Mesothelial cell of epicardium (in vitro differentiated cells): ENCODE data around the gene CXADR. TPM values are rescaled to one million over a fixed set of nuclear protein-coding genes. Genes with fewer than 3 reads are reported as not detected.
"Not testable (repeated sequence)": the region's sequence is repeated elsewhere in the genome, so short reads cannot be mapped to it uniquely, and the experiment has no call there.

Experiments
- DNase-seq, 2 experiments: peaks; one replicate each; pipeline ENCODE4 v3.0.0; 2021; ENCODE audit warnings: low spot score in 2 of 2; ENCODE audit not compliant: unreplicated experiment in 2 of 2
- H3K27ac Mint-ChIP-seq: 2 replicates; pipeline ENCODE4 v1.8.0; 2021; ENCODE audit warnings: mixed read lengths
- H3K27me3 Mint-ChIP-seq: 2 replicates; pipeline ENCODE4 v1.8.0; 2021; ENCODE audit warnings: low read depth, mixed read lengths
- H3K36me3 Mint-ChIP-seq: 2 replicates; pipeline ENCODE4 v1.8.0; 2021; ENCODE audit warnings: mixed read lengths
- H3K4me1 Mint-ChIP-seq: 2 replicates; pipeline ENCODE4 v1.8.0; 2021; ENCODE audit warnings: mixed read lengths
- H3K4me3 Mint-ChIP-seq: 2 replicates; pipeline ENCODE4 v1.8.0; 2021; ENCODE audit warnings: mild to moderate bottlenecking, moderate library complexity, mixed read lengths
- H3K9me3 Mint-ChIP-seq: 2 replicates; pipeline ENCODE4 v1.8.0; 2021; ENCODE audit warnings: mixed read lengths
- total RNA-seq: library from RNA; stranded (reverse); gene quantifications from 3 replicates; pipeline ENCODE4 v1.2.1, GENCODE V29; 2021
- TF ChIP-seq, protein P1 (sequence below): fragments of 200-600 bp; sonication (generic); IDR thresholded peaks from one replicate; pipeline ENCODE4 v1.5.0; 2021; ENCODE audit warnings: antibody characterized with exemption; ENCODE audit not compliant: unreplicated experiment

Gene CXADR
- total RNA-seq, 1 donor from 2014 or later: 37.5 TPM

DNA sequence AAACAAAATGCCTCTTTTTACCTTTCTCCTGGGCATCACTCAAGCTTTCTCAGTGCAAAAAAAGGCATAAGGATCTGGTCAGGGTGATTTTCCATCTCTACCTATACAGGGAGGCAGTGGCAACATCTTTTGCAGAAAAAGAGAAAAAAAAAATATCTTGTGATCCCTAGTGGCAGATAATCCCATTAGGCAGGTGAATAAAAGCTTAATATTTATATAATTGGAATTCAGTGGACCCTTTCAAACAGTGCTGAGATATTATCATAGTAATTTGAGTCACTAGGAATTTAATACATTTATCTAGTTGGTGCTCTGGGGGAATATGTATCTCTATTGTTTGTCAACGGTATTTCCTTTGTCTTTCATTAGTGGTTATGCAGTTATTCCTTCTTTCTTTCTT lies 29.9 kb upstream of the CXADR start:
- H3K4me3 Mint-ChIP-seq: no peak overlapping the region
- no peaks in the 10 kb centered on the region for H3K9me3 Mint-ChIP-seq
- no peaks in the 10 kb centered on the region for H3K4me1 Mint-ChIP-seq
- H3K27ac Mint-ChIP-seq: no peak overlapping the region
- no peaks in the 10 kb centered on the region for H3K36me3 Mint-ChIP-seq
- TF ChIP-seq, protein P1, sequence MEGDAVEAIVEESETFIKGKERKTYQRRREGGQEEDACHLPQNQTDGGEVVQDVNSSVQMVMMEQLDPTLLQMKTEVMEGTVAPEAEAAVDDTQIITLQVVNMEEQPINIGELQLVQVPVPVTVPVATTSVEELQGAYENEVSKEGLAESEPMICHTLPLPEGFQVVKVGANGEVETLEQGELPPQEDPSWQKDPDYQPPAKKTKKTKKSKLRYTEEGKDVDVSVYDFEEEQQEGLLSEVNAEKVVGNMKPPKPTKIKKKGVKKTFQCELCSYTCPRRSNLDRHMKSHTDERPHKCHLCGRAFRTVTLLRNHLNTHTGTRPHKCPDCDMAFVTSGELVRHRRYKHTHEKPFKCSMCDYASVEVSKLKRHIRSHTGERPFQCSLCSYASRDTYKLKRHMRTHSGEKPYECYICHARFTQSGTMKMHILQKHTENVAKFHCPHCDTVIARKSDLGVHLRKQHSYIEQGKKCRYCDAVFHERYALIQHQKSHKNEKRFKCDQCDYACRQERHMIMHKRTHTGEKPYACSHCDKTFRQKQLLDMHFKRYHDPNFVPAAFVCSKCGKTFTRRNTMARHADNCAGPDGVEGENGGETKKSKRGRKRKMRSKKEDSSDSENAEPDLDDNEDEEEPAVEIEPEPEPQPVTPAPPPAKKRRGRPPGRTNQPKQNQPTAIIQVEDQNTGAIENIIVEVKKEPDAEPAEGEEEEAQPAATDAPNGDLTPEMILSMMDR: no peak
- DNase-seq: no peak
- H3K27me3 Mint-ChIP-seq: no peaks in the 10 kb centered on the region

DNA sequence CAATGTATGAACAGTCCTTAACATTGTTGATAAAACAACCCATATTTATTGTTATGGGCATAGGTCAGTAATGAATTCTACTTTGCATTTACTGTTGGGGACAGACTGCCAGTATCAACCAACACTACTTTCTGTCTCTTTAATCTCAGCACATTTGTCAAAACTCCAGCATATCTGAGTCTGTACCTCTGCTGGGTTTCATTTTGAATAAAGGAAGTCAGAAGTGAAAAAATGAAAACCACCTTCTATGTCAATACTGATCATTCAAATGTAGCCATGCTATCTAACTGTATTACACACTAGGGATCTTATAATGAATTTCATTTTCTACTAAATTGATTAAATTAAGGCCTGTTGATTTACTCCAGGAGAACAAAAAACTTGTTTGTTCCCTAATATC lies 24.2 kb upstream of the CXADR start:
- no peaks in the 10 kb centered on the region for H3K9me3 Mint-ChIP-seq
- no peak overlapping the region for H3K4me3 Mint-ChIP-seq
- TF ChIP-seq, protein P1: no peak
- DNase-seq: no peak
- no peak overlapping the region for H3K27ac Mint-ChIP-seq
- H3K36me3 Mint-ChIP-seq: no peaks in the 10 kb centered on the region
- no peaks in the 10 kb centered on the region for H3K27me3 Mint-ChIP-seq
- no peaks in the 10 kb centered on the region for H3K4me1 Mint-ChIP-seq

DNA sequence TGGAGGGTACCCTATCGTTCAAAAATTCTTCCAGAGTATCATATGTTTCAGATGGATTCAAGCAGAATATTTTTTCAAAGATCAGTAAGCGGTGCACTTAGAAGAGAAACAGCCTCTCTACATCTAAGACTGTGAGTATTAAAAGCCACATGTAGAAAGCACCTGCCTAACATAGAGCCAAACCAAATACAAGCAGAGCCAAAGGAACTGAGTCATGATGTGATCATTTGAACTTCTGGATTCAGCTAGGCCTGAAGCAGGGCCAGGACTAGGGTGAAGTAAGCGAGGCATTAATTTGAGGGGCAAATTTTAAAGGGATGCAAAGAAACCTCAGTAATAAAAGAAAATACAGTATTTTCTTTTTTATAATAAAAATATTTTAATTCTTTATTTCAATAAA lies 23.3 kb upstream of the CXADR start:
- H3K27me3 Mint-ChIP-seq, H3K27ac Mint-ChIP-seq, H3K36me3 Mint-ChIP-seq, H3K4me1 Mint-ChIP-seq, H3K4me3 Mint-ChIP-seq, DNase-seq, H3K9me3 Mint-ChIP-seq: not testable (repeated sequence)

DNA sequence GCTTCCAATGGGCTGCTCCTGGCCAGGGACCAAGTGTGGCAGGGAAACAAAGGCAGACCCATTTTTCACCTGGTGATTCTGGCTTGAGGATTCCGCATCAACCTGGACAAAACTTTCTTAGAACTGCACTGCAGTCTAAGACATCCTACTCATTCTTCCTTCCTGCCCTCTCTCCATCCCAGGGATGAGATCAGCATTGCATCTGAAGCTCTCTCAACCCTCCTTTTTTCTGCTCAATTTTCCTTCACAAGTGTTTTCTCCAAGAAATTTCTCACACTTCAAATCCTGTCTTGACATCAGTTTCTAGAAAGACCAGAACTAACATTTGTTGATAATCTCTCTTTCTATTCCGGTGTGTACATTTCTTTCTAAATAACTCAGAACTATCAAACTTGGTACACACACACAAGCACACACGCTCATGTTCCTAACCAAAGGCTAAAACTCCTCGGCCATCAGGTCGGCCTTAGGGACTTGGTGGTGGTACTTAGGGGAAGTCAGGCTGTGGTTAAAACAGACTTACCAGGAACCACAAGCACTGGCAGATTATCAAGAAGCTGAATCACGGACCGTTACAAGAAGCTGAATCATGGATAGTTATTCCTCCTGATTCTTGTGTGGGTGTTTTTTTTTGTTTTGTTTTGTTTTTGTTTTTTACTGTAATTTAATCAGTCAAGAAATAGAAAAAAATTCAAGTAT lies 21.0 kb upstream of the CXADR start:
- Mint-ChIP-seq H3K4me3 (no peak overlapping the region), H3K36me3 (no peaks in the 10 kb centered on the region), H3K27me3 (no peaks in the 10 kb centered on the region), H3K4me1 (no peaks in the 10 kb centered on the region), H3K9me3 (no peaks in the 10 kb centered on the region), H3K27ac (no peak overlapping the region)
- no peak for DNase-seq
- TF ChIP-seq, protein P1: no peak

DNA sequence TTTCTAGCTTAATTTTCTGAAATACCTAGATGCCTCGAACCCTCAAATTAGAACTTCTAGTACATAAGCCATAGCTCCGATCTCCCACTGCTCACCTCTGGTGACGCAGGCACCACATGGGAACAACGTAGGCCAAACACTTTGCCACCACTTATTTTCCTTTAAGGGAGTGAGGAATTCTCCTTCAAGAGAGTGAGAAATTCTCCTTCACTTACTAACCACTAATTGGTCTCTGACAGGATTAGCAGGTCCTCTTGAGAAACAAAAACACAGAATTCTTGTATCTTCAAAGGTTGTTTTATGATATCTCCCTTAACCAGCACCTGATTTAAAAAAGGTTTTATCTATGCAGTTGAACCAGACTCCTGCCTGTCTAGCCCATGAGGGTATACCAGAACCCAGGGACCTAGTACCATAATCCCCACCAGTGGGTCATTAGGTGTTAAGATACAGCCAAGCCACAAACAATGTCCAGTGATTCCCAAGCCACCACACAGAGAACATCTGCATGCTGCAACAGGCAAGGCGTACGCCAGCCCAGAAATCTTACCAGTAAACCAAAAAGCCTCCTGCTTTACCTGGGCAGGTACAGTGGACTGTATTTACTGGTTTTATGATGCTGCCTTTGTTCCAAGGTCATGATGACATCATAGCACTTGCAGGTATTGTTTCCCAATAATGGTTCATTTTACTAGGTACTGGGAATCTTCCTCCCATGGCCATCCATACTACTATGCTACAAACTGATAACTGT lies 20.3 kb upstream of the CXADR start:
- H3K4me3 Mint-ChIP-seq: no peak overlapping the region
- TF ChIP-seq, protein P1: no peak
- DNase-seq: no peak
- no peak overlapping the region for H3K27ac Mint-ChIP-seq
- no peaks in the 10 kb centered on the region for H3K27me3 Mint-ChIP-seq
- no peaks in the 10 kb centered on the region for H3K36me3 Mint-ChIP-seq
- no peaks in the 10 kb centered on the region for H3K9me3 Mint-ChIP-seq
- H3K4me1 Mint-ChIP-seq: no peaks in the 10 kb centered on the region

DNA sequence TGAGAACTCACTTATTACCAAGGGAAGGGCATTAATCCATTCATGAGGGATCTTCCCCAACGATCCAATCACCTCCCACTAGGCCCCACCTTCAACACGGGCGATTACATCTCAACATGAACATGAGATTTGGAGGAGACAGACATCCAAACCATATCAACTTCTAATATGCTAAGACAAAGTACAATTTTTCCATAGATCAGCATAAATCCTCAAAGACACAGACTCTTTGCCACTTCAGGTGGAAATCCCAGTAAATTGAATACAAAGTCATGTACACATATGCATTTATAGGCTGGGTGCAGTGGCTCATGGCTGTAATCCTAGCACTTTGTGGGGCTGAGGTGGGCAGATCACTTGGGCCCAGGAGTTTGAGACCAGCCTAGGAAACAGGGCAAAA lies 18.8 kb upstream of the CXADR start:
- TF ChIP-seq, protein P1: no peak
- Mint-ChIP-seq H3K9me3 (no peaks in the 10 kb centered on the region), H3K27me3 (no peaks in the 10 kb centered on the region)

More for the DNA sequence above, 18.8 kb upstream of the CXADR start:
- Mint-ChIP-seq H3K27ac (no peak overlapping the region), H3K4me3 (no peak overlapping the region), H3K4me1 (peaks cover 6% of the 10 kb centered on the region), H3K36me3 (no peaks in the 10 kb centered on the region)
- no peak for DNase-seq
